GM19043 (cell line): ENCODE measurements around the gene PKNOX1.
"Not testable (repeated sequence)": the region's sequence is repeated elsewhere in the genome, so short reads cannot be mapped to it uniquely, and the experiment has no call there.

Experiments used
- ATAC-seq: cut with Tn5 transposase; IDR thresholded peaks from one replicate; pipeline ENCODE4 v1.9.1; 2021; ENCODE audit warnings: low read depth; ENCODE audit not compliant: unreplicated experiment

PKNOX1 gene

GRCh38 chr21:42973991-42974831 lies at the start of gene PKNOX1:
PKNOX1 (plus strand) TSS chr21:42974562; CDS start chr21:43004382, 29,820 bp downstream.
- ATAC-seq, result peak; percentile 76

- no peak for ATAC-seq
Observed at GRCh38 chr21:42925114-42925926, 49.0 kb upstream of the PKNOX1 start, which contains the start of gene ERVH48-1. ERVH48-1 (minus strand) TSS chr21:42925630; CDS start chr21:42919006, 6,624 bp downstream.

GRCh38 chr21:42927474-42928200 lies 46.7 kb upstream of the PKNOX1 start:
- not testable (repeated sequence) for ATAC-seq

GRCh38 chr21:42929969-42930368 lies 44.4 kb upstream of the PKNOX1 start:
- ATAC-seq, result no peak

GRCh38 chr21:42931560-42932235 lies 42.7 kb upstream of the PKNOX1 start:
- no peak for ATAC-seq

GRCh38 chr21:42932378-42933136 lies 41.8 kb upstream of the PKNOX1 start:
- ATAC-seq, result not testable (repeated sequence)

- not testable (repeated sequence) for ATAC-seq
Observed at GRCh38 chr21:42933137-42933970, 41.0 kb upstream of the PKNOX1 start.

GRCh38 chr21:42933973-42934372 lies 40.4 kb upstream of the PKNOX1 start:
- not testable (repeated sequence) for ATAC-seq

- ATAC-seq, result not testable (repeated sequence)
Observed at GRCh38 chr21:42936360-42936759, 38.0 kb upstream of the PKNOX1 start.

GRCh38 chr21:42937034-42937940 lies 37.1 kb upstream of the PKNOX1 start:
- not testable (repeated sequence) for ATAC-seq

GRCh38 chr21:42937960-42938605 lies 36.3 kb upstream of the PKNOX1 start:
- ATAC-seq, result no peak

GRCh38 chr21:42938606-42938995 lies 35.8 kb upstream of the PKNOX1 start:
- not testable (repeated sequence) for ATAC-seq

- no peak for ATAC-seq
Observed at GRCh38 chr21:42939582-42940413, 34.6 kb upstream of the PKNOX1 start.

- no peak for ATAC-seq
Observed at GRCh38 chr21:42941696-42942085, 32.7 kb upstream of the PKNOX1 start.

- no peak for ATAC-seq
Observed at GRCh38 chr21:42942244-42942643, 32.1 kb upstream of the PKNOX1 start.

GRCh38 chr21:42949094-42949755 lies 25.1 kb upstream of the PKNOX1 start:
- not testable (repeated sequence) for ATAC-seq
